DOHH2 (cell line): ENCODE results near the gene PLSCR5.

Experiments used
- H3F3A ChIP-seq: fragments of 200-600 bp; sonication (generic), shearing (Covaris generic); 2 replicates; pipeline ENCODE4 v1.6.0; 2016; ENCODE audit warnings: antibody characterized with exemption, mild to moderate bottlenecking; ENCODE audit not compliant: control insufficient read depth, insufficient read depth
- H3K27ac ChIP-seq: fragments of 200-600 bp; sonication (generic); 2 replicates; pipeline ENCODE4 v1.5.1; 2014; ENCODE audit warnings: low read depth, mild to moderate bottlenecking, low read length, moderate library complexity
- H3K27me3 ChIP-seq: fragments of 200-600 bp; sonication (generic); 2 replicates; pipeline ENCODE4 v1.6.1; 2014; ENCODE audit warnings: mild to moderate bottlenecking, low read length, mixed read lengths; ENCODE audit not compliant: control insufficient read depth
- H3K36me3 ChIP-seq: fragments of 200-600 bp; sonication (generic); 2 replicates; pipeline ENCODE4 v1.6.1; 2014; ENCODE audit warnings: mild to moderate bottlenecking, low read length, moderate library complexity, mixed read lengths; ENCODE audit not compliant: control insufficient read depth
- H3K4me1 ChIP-seq: fragments of 200-600 bp; sonication (generic); 2 replicates; pipeline ENCODE4 v1.6.1; 2014; ENCODE audit warnings: mild to moderate bottlenecking, low read length, mixed read lengths; ENCODE audit not compliant: control insufficient read depth
- H3K4me2 ChIP-seq: fragments of 200-600 bp; sonication (generic); 2 replicates; pipeline ENCODE4 v1.6.0; 2014; ENCODE audit warnings: mild to moderate bottlenecking, low read length, moderate library complexity
- H3K4me3 ChIP-seq: fragments of 200-600 bp; sonication (generic); 2 replicates; pipeline ENCODE4 v1.5.1; 2014; ENCODE audit warnings: mild to moderate bottlenecking, low read length, mixed read lengths
- H3K79me2 ChIP-seq: fragments of 200-600 bp; sonication (generic); 2 replicates; pipeline ENCODE4 v1.6.1; 2014; ENCODE audit warnings: mild to moderate bottlenecking, low read length, mixed read lengths; ENCODE audit not compliant: control insufficient read depth
- H3K9me2 ChIP-seq: fragments of 200-600 bp; sonication (generic); replicated peaks from 2 replicates; pipeline ENCODE4 v1.6.1; 2014; ENCODE audit warnings: mild to moderate bottlenecking, low read length, mixed read lengths; ENCODE audit not compliant: control insufficient read depth
- H3K9me3 ChIP-seq: fragments of 200-600 bp; sonication (generic); 2 replicates; pipeline ENCODE4 v1.6.1; 2014; ENCODE audit warnings: antibody characterized with exemption, low read length, mixed read lengths; ENCODE audit not compliant: control insufficient read depth, insufficient read depth
- H4K20me1 ChIP-seq: fragments of 200-600 bp; sonication (generic); 2 replicates; pipeline ENCODE4 v1.6.0; 2014; ENCODE audit warnings: low read depth, mild to moderate bottlenecking, antibody characterized with exemption, low read length, moderate library complexity; ENCODE audit not compliant: control insufficient read depth, insufficient read depth
- CTCF ChIP-seq: fragments of 200-600 bp; sonication (generic); IDR thresholded peaks from one replicate; pipeline ENCODE4 v1.5.1; 2014; ENCODE audit warnings: antibody characterized with exemption, mild to moderate bottlenecking, low read depth, low read length; ENCODE audit not compliant: poor library complexity, severe bottlenecking
- EZH2phosphoT487 ChIP-seq: fragments of 200-600 bp; sonication (generic); IDR thresholded peaks from 2 replicates; pipeline ENCODE4 v1.6.1; 2017; ENCODE audit warnings: borderline replicate concordance, mild to moderate bottlenecking, antibody characterized with exemption, low read length, moderate library complexity, mixed read lengths

PLSCR5 gene

GRCh38 chr3:146628671-146629070 lies 23.5 kb upstream of the PLSCR5 start:
- Histone ChIP-seq H3K9me3 (no peaks in the 10 kb centered on the region), H3K36me3 (no peaks in the 10 kb centered on the region), H3K27ac (no peak overlapping the region), H3K9me2 (no peaks in the 10 kb centered on the region), H3K4me2 (no peak overlapping the region), H3K4me1 (no peaks in the 10 kb centered on the region), H3K4me3 (no peak overlapping the region), H3K27me3 (no peaks in the 10 kb centered on the region), H3K79me2 (no peaks in the 10 kb centered on the region), H4K20me1 (no peaks in the 10 kb centered on the region), H3F3A (no peaks in the 10 kb centered on the region)
- no peak for TF ChIP-seq CTCF
- no peak for TF ChIP-seq EZH2phosphoT487

- Histone ChIP-seq H3F3A (no peaks in the 10 kb centered on the region), H3K9me3 (no peaks in the 10 kb centered on the region), H3K4me3 (no peak overlapping the region), H4K20me1 (no peaks in the 10 kb centered on the region), H3K4me1 (no peaks in the 10 kb centered on the region), H3K27me3 (no peaks in the 10 kb centered on the region), H3K4me2 (no peak overlapping the region), H3K27ac (no peak overlapping the region), H3K9me2 (no peaks in the 10 kb centered on the region), H3K36me3 (no peaks in the 10 kb centered on the region), H3K79me2 (no peaks in the 10 kb centered on the region)
- TF ChIP-seq CTCF = no peak
- no peak for TF ChIP-seq EZH2phosphoT487
Observed at GRCh38 chr3:146626403-146627122, 21.4 kb upstream of the PLSCR5 start.

- H3K4me1 ChIP-seq = no peaks in the 10 kb centered on the region
- H3K79me2 ChIP-seq = no peaks in the 10 kb centered on the region
- H4K20me1 ChIP-seq = no peaks in the 10 kb centered on the region
- no peaks in the 10 kb centered on the region for H3K27me3 ChIP-seq
- no peak overlapping the region for H3K4me2 ChIP-seq
- no peak for TF ChIP-seq EZH2phosphoT487
- TF ChIP-seq CTCF = no peak
- H3F3A ChIP-seq = no peaks in the 10 kb centered on the region
- no peaks in the 10 kb centered on the region for H3K9me2 ChIP-seq
- no peak overlapping the region for H3K27ac ChIP-seq
- no peak overlapping the region for H3K4me3 ChIP-seq
- no peaks in the 10 kb centered on the region for H3K9me3 ChIP-seq
- H3K36me3 ChIP-seq = no peaks in the 10 kb centered on the region
Observed at GRCh38 chr3:146625186-146625775, 20.1 kb upstream of the PLSCR5 start.
